Activated CD4-positive, alpha-beta T cell treated with anti-CD3 and anti-CD28 coated beads, Interleukin-2, amount 10 ng/mL, durations not matched to agents 7 days and 5 days (primary cell): ENCODE data around the gene NLRP9. TPM values are rescaled to one million over a fixed set of nuclear protein-coding genes. Genes with fewer than 3 reads are reported as not detected.

Source experiments
- CTCF ChIA-PET: fragments of 350-600 bp; sonication (Branson Sonifier 250); formaldehyde crosslinking; loops from one replicate; lab custom pipeline; 2021; ENCODE audit warnings: antibody characterized with exemption; lab: Charles Lee
- POLR2A ChIA-PET: fragments of 350-600 bp; sonication (Branson Sonifier 250); formaldehyde crosslinking; loops from one replicate; lab custom pipeline; 2021; ENCODE audit warnings: antibody characterized with exemption; lab: Charles Lee
- DNase-seq: peaks from one replicate; pipeline ENCODE4 v3.0.0-alpha.2; 2020
- H3K27ac Mint-ChIP-seq: one replicate; pipeline ENCODE4 v1.8.0; 2021; ENCODE audit warnings: mild to moderate bottlenecking, moderate library complexity, mixed read lengths
- H3K27me3 Mint-ChIP-seq: one replicate; pipeline ENCODE4 v1.8.0; 2021; ENCODE audit warnings: mixed read lengths
- H3K36me3 Mint-ChIP-seq: one replicate; pipeline ENCODE4 v1.8.0; 2021; ENCODE audit warnings: low read depth, mixed read lengths
- H3K4me1 Mint-ChIP-seq: one replicate; pipeline ENCODE4 v1.8.0; 2021; ENCODE audit warnings: mixed read lengths
- H3K4me3 Mint-ChIP-seq: one replicate; pipeline ENCODE4 v1.8.0; 2021; ENCODE audit warnings: mild to moderate bottlenecking, moderate library complexity, mixed read lengths
- H3K9me3 Mint-ChIP-seq: one replicate; pipeline ENCODE4 v1.8.0; 2021; ENCODE audit warnings: mixed read lengths
- total RNA-seq, 2 experiments: library from RNA; stranded (reverse); gene quantifications; one replicate each; pipeline ENCODE4 v1.2.3, GENCODE V29; 2021

NLRP9 gene
- total RNA-seq, 2 experiments from 2014 or later = not detected

DNA sequence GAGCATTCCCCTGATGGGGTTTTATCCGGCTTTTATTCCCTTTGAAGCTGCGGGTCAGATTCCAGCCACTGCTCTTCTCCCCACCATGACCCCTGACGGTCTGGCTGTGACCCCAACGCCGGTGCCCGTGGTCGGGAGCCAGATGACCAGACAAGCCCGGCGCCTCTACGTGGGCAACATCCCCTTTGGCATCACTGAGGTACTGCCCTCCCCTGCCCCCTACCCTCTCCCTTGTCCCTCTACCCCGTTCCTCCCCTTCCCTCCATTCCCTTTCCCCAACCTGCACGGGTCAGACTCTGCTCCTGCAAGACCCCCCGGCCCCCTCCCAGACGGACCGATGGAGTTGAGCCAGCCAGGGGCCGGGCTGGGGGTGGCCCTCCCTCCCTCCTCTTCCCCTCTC, 77.2 kb downstream of the NLRP9 start:
- ChIA-PET CTCF (no interaction called here), POLR2A (no interaction called here)
- H3K9me3 Mint-ChIP-seq = no peaks in the 10 kb centered on the region
- no peaks in the 10 kb centered on the region for H3K27me3 Mint-ChIP-seq
- peaks cover 49% of the 10 kb centered on the region for H3K36me3 Mint-ChIP-seq
- no peak for DNase-seq
- H3K4me3 Mint-ChIP-seq = no peak overlapping the region
- peaks cover 38% of the 10 kb centered on the region for H3K4me1 Mint-ChIP-seq
- H3K27ac Mint-ChIP-seq = no peak overlapping the region

- CTCF ChIA-PET = no interaction called here
Observed at GRCh38 chr19:55660404-55660803, 77.8 kb downstream of the NLRP9 start.

GRCh38 chr19:55659822-55660221, 78.4 kb downstream of the NLRP9 start:
- H3K27me3 Mint-ChIP-seq = no peaks in the 10 kb centered on the region
- peaks cover 42% of the 10 kb centered on the region for H3K4me1 Mint-ChIP-seq
- H3K36me3 Mint-ChIP-seq = peaks cover 50% of the 10 kb centered on the region
- no peak overlapping the region for H3K27ac Mint-ChIP-seq
- no peaks in the 10 kb centered on the region for H3K9me3 Mint-ChIP-seq
- no peak for DNase-seq
- POLR2A ChIA-PET = no interaction called here
- no peak overlapping the region for H3K4me3 Mint-ChIP-seq
- CTCF ChIA-PET = no interaction called here

More at GRCh38 chr19:55660404-55660803, 77.8 kb downstream of the NLRP9 start:
- Mint-ChIP-seq H3K27ac (no peak overlapping the region), H3K9me3 (no peaks in the 10 kb centered on the region), H3K4me3 (no peak overlapping the region), H3K4me1 (peaks cover 42% of the 10 kb centered on the region), H3K36me3 (peaks cover 51% of the 10 kb centered on the region), H3K27me3 (no peaks in the 10 kb centered on the region)
- POLR2A ChIA-PET = no interaction called here
- DNase-seq = no peak

DNA sequence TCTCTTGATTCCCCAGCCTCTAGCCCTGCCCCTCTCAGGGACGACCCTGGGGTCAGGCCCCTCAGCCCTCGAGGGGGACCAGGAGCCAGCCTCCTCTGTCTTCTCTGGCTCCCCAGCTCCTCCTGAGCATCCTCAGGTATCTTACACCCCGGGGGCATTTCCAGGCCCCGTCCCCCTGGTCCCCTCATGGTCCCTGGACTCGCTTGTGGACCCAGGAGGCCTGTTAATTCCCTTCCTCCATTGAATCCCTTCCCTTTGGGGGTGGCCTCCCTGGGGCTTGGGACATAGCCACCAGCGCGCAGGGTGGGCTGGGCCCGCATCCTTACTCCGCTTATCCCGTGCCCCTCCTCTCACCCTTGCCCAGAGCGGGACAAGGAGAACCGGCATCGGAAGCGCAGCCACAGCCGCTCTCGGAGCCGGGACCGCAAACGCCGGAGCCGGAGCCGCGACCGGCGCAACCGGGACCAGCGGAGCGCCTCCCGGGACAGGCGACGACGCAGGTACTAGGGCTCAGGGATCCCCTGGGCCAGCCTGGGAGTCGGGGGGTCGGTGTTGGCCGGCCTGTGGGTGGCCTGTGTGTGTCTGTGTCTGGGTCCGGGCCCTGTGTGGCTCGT, 79.2 kb downstream of the NLRP9 start:
- Mint-ChIP-seq H3K27me3 (no peaks in the 10 kb centered on the region), H3K4me3 (no peak overlapping the region), H3K4me1 (peaks cover 42% of the 10 kb centered on the region), H3K9me3 (no peaks in the 10 kb centered on the region), H3K27ac (no peak overlapping the region), H3K36me3 (peaks cover 42% of the 10 kb centered on the region)
- no peak for DNase-seq
- CTCF ChIA-PET = no interaction called here
- POLR2A ChIA-PET = no interaction called here

Other genes starting within 250 kb of the NLRP9 start
- gene SSC5D, start 250.0 kb downstream of the NLRP9 start, total RNA-seq = under 1 TPM; 0.42 to 0.98 TPM
- gene SBK2, start 201.3 kb downstream of the NLRP9 start, total RNA-seq = not detected
- gene SBK3, start 192.9 kb downstream of the NLRP9 start, total RNA-seq = not detected
- 1 to 10 TPM; 7.0 to 8.0 TPM for gene ZNF579, start 157.6 kb downstream of the NLRP9 start, total RNA-seq
- 10 to 100 TPM; 15.3 to 16.9 TPM for gene FIZ1, start 138.9 kb downstream of the NLRP9 start, total RNA-seq
- gene ZNF524, start 138.1 kb downstream of the NLRP9 start, total RNA-seq = 10 to 100 TPM; 31.2 to 32.9 TPM
- gene ZNF865, start 132.8 kb downstream of the NLRP9 start, total RNA-seq = 10 to 100 TPM; 14.2 TPM
- gene ZNF784, start 113.8 kb downstream of the NLRP9 start, total RNA-seq = 1 to 10 TPM; 4.3 to 5.8 TPM
- 10 to 100 TPM; 44.6 to 45.9 TPM for gene ZNF580, start 97.4 kb downstream of the NLRP9 start, total RNA-seq
- 10 to 100 TPM; 24.1 to 25.5 TPM for gene ZNF581, start 94.8 kb downstream of the NLRP9 start, total RNA-seq
- 1 to 10 TPM; 8.3 to 8.8 TPM for gene CCDC106, start 90.2 kb downstream of the NLRP9 start, total RNA-seq
- 100 to 1,000 TPM; 239 to 281 TPM for gene U2AF2, start 83.4 kb downstream of the NLRP9 start, total RNA-seq
- gene EPN1, start 63.2 kb downstream of the NLRP9 start, total RNA-seq = 10 to 100 TPM; 50.8 to 64.2 TPM
- not detected for gene RFPL4A, start 20.7 kb upstream of the NLRP9 start, total RNA-seq
- not detected for gene RFPL4AL1, start 30.7 kb upstream of the NLRP9 start, total RNA-seq
- not detected for gene NLRP11, start 93.6 kb upstream of the NLRP9 start, total RNA-seq
- not detected for gene NLRP4, start 98.1 kb upstream of the NLRP9 start, total RNA-seq
- not detected for gene NLRP13, start 193.9 kb upstream of the NLRP9 start, total RNA-seq
- gene NLRP8, start 209.4 kb upstream of the NLRP9 start, total RNA-seq = not detected
- not detected for gene NLRP5, start 248.4 kb upstream of the NLRP9 start, total RNA-seq